Activated naive CD8-positive, alpha-beta T cell treated with anti-CD3 and anti-CD28 coated beads, Interleukin-2, amount 50 U/mL, for 24 hours (primary cell): ENCODE data around the gene ATP5IF1.

Experiments
- ATAC-seq: fragments of 150-1000 bp; cut with Tn5 transposase; one replicate; pipeline ENCODE4 v1.10.0; 2021
- DNase-seq: peaks from one replicate; pipeline ENCODE4 v3.0.0; 2021
- H3K27ac Mint-ChIP-seq: one replicate; pipeline ENCODE4 v1.8.0; 2021; ENCODE audit warnings: mild to moderate bottlenecking, mixed read lengths
- H3K27me3 Mint-ChIP-seq: one replicate; pipeline ENCODE4 v1.8.0; 2021; ENCODE audit warnings: mixed read lengths
- H3K36me3 Mint-ChIP-seq: one replicate; pipeline ENCODE4 v1.8.0; 2021; ENCODE audit warnings: low read depth, mixed read lengths
- H3K4me1 Mint-ChIP-seq: one replicate; pipeline ENCODE4 v1.8.0; 2021; ENCODE audit warnings: mixed read lengths
- H3K4me3 Mint-ChIP-seq: one replicate; pipeline ENCODE4 v1.8.0; 2021; ENCODE audit warnings: mild to moderate bottlenecking, moderate library complexity, mixed read lengths
- H3K9me3 Mint-ChIP-seq: one replicate; pipeline ENCODE4 v1.8.0; 2021; ENCODE audit warnings: mixed read lengths

The ATP5IF1 gene

GRCh38 chr1:28248273-28249012, 12.5 kb downstream of the ATP5IF1 start:
- Mint-ChIP-seq H3K4me1 (peaks cover 57% of the 10 kb centered on the region), H3K27me3 (no peaks in the 10 kb centered on the region), H3K4me3 (peak overlapping the region; percentile 97), H3K36me3 (no peaks in the 10 kb centered on the region), H3K9me3 (no peaks in the 10 kb centered on the region), H3K27ac (peak overlapping the region; percentile 94)
- peak; percentile 85 for DNase-seq
- ATAC-seq: peak; percentile 11

DNA sequence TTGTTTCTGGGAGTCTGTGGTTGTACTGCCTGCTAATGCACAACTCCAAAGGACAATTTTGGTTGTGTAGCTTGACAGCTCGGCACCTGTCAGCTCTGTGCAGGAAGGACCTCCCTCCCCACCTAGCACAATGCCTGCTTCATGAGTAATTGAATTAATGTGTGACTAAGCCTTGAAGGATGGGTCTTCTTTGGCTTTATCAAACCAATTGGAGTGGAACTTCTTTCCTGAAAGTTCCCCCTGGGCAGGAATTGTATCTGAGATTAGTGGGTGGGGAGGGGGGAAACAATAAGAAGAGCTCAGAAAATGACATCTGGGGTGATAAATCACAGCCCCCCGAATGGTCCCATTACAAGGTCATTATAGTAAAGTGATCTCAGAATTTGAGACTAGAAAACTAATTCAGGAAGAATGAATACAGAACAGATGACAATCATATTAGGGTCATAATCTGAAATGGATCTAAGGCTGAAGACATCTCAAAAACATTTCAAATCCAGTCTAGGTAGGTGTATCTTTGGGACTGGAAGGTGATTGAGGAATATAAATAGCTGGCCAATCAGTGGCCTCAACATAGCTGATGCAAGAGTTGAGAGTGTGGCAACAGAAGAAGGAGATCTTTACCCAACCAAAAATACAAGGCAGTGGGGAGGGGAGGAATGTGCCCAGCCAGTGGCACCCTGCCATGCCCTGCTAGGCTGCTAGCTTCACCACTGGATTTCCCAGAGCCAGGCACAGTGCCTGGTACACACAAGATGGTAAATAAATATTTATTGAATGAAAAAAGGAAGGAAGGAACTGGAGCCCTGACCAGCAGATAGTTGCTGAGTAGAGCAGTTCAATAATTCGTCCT, 13.3 kb downstream of the ATP5IF1 start:
- Mint-ChIP-seq H3K4me1 (peaks cover 50% of the 10 kb centered on the region), H3K27me3 (no peaks in the 10 kb centered on the region), H3K9me3 (no peaks in the 10 kb centered on the region), H3K36me3 (no peaks in the 10 kb centered on the region), H3K27ac (peak overlapping the region; percentile 94), H3K4me3 (peak overlapping the region; percentile 97)
- ATAC-seq (peak; percentile 21), DNase-seq (no peak)

GRCh38 chr1:28249866-28250295, 14.0 kb downstream of the ATP5IF1 start:
- H3K27me3 Mint-ChIP-seq: no peaks in the 10 kb centered on the region
- peaks cover 43% of the 10 kb centered on the region for H3K4me1 Mint-ChIP-seq
- no peaks in the 10 kb centered on the region for H3K36me3 Mint-ChIP-seq
- peak overlapping the region; percentile 94 for H3K27ac Mint-ChIP-seq
- no peak for DNase-seq
- no peaks in the 10 kb centered on the region for H3K9me3 Mint-ChIP-seq
- no peak overlapping the region for H3K4me3 Mint-ChIP-seq
- no peak for ATAC-seq

DNA sequence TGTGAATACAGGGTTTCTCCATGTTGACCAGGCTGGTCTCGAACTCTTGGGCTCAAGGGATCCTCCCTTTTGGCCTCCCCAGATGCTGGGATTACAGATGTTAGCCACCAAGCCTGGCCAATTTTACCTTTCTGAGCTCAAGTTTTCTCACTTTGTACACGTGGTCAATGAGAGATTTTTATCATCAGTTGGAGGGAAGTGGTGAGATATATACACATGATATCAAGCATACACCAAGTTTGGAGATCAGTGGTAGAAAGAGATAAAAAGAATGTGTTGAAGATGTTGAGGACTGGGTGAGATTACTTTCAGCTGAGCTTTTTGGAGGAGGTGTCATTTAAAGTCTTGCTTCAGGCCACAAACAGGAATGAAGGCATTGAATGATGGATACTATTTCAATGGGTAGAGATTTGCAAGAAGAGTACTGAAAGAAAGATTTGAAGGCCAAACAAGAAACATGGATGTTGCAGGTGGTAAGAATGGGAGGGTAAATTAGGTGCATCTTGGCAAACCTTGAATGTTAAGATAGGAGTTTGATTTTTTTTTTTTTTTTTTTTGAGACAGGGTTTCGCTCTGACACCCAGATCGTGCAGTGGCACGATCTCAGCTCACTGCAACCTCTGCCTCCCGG, 20.4 kb downstream of the ATP5IF1 start:
- Mint-ChIP-seq H3K9me3 (peaks cover 5% of the 10 kb centered on the region), H3K4me1 (peaks cover 38% of the 10 kb centered on the region), H3K4me3 (no peak overlapping the region), H3K27ac (peak overlapping the region; percentile 47), H3K27me3 (peaks cover 2% of the 10 kb centered on the region), H3K36me3 (peaks cover 6% of the 10 kb centered on the region)
- no peak for DNase-seq
- ATAC-seq: no peak

GRCh38 chr1:28257736-28258135, 21.8 kb downstream of the ATP5IF1 start:
- peaks cover 5% of the 10 kb centered on the region for H3K9me3 Mint-ChIP-seq
- peak overlapping the region; percentile 85 for H3K4me3 Mint-ChIP-seq
- H3K27me3 Mint-ChIP-seq: peaks cover 2% of the 10 kb centered on the region
- peak overlapping the region; percentile 89 for H3K27ac Mint-ChIP-seq
- ATAC-seq: no peak
- H3K36me3 Mint-ChIP-seq: peaks cover 7% of the 10 kb centered on the region
- no peak for DNase-seq
- peaks cover 40% of the 10 kb centered on the region for H3K4me1 Mint-ChIP-seq

DNA sequence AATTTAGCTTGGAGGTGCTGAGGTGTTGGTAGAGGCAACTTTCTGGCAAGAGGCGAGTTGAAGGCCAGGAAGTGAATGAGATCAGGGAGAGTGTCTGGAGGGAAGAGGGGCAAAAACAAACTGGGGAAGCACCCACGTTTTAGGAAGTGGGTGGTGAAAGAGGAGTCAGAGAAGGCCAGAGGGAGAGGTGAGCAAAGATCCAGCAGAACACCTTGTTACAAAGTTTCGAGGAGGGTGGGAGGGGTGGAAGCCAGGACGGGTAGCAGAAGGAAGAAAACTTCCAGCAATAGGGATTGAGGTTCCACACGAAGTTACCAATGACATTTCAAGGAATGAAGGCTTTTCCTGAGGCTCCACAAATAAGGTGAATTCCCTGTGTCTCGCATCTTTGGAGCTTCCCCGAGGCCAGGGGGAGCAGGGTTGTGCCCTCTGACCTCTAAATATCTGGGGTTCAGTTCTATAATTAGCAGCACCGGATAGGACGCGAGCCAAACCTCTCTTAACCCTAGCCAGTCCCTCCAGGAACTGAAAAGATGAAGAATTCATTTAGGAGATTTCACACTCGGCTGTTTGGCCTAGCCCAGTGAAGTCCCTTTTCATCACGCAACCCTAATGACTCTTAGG, 22.8 kb downstream of the ATP5IF1 start:
- peak overlapping the region; percentile 89 for H3K27ac Mint-ChIP-seq
- peaks cover 10% of the 10 kb centered on the region for H3K36me3 Mint-ChIP-seq
- no peak for ATAC-seq
- H3K4me3 Mint-ChIP-seq: peak overlapping the region; percentile 85
- peaks cover 2% of the 10 kb centered on the region for H3K27me3 Mint-ChIP-seq
- peaks cover 5% of the 10 kb centered on the region for H3K9me3 Mint-ChIP-seq
- no peak for DNase-seq
- peaks cover 43% of the 10 kb centered on the region for H3K4me1 Mint-ChIP-seq

- H3K27me3 Mint-ChIP-seq: peaks cover 2% of the 10 kb centered on the region
- H3K9me3 Mint-ChIP-seq: peaks cover 5% of the 10 kb centered on the region
- peaks cover 43% of the 10 kb centered on the region for H3K4me1 Mint-ChIP-seq
- H3K27ac Mint-ChIP-seq: peak within 1 kb of the TSS; percentile 89
- H3K4me3 Mint-ChIP-seq: peak within 1 kb of the TSS; percentile 85
- DNase-seq: peak; percentile 99
- ATAC-seq: peak; percentile 96
- H3K36me3 Mint-ChIP-seq: peaks cover 10% of the 10 kb centered on the region
Measured at GRCh38 chr1:28259252-28259933, 23.5 kb downstream of the ATP5IF1 start, which contains the start of gene SESN2. Gene SESN2 (plus strand): TSS chr1:28259518. CDS start chr1:28259848, 330 bp downstream.

DNA sequence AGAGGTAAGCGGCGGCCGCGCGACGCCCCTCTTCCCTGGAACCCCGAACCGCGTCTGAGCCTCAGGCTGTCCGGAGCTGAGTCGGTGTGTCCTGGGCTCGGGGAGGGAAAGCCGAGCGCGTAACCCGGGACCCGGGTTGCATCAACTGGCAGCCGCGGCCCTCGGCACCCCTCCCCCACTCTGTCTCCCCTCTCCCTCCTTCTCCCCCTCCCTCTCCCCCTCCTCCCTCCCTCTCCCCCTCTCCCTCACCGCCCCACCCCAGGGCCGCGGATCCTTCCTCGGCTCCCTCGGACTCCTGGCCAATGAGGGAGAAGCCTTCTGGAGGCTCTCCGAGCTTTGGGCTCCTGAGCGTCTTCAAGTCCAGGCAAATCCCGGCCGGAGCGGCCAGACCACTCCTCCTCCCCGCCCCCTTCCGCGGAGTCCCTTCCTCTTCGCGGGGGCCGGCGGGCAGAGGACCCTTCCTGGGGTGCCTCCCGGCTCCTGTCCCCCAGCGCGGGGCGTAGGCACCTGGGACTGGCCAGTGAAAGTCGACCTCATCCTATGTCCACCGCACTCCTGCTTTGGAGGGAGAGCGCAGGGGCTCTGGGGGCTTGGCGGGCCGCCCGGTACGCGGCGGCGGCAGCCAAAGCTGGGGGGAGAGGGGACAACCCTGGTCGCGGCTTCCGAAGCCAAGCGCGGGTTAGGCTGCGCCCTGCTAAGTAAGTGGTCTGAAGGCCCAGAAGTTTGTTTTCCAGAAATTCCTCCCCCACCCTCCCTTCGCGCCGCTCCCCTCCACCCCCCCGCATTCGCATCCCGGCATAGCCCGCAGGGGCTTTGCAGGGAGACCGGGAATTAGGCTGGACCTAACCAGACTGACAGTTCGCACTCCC, 24.2 kb downstream of the ATP5IF1 start:
- ATAC-seq (peak; percentile 1), DNase-seq (peak; percentile 45)
- peak overlapping the region; percentile 85 for H3K4me3 Mint-ChIP-seq
- H3K27me3 Mint-ChIP-seq: peaks cover 2% of the 10 kb centered on the region
- peaks cover 5% of the 10 kb centered on the region for H3K9me3 Mint-ChIP-seq
- H3K27ac Mint-ChIP-seq: peak overlapping the region; percentile 46
- peaks cover 10% of the 10 kb centered on the region for H3K36me3 Mint-ChIP-seq
- peaks cover 43% of the 10 kb centered on the region for H3K4me1 Mint-ChIP-seq

- Mint-ChIP-seq H3K27me3 (peaks cover 2% of the 10 kb centered on the region), H3K27ac (peak overlapping the region; percentile 46), H3K4me1 (peaks cover 43% of the 10 kb centered on the region), H3K9me3 (peaks cover 5% of the 10 kb centered on the region), H3K36me3 (peaks cover 10% of the 10 kb centered on the region), H3K4me3 (peak overlapping the region; percentile 85)
- ATAC-seq (no peak), DNase-seq (no peak)
Measured at GRCh38 chr1:28260803-28261174, 24.9 kb downstream of the ATP5IF1 start.

DNA sequence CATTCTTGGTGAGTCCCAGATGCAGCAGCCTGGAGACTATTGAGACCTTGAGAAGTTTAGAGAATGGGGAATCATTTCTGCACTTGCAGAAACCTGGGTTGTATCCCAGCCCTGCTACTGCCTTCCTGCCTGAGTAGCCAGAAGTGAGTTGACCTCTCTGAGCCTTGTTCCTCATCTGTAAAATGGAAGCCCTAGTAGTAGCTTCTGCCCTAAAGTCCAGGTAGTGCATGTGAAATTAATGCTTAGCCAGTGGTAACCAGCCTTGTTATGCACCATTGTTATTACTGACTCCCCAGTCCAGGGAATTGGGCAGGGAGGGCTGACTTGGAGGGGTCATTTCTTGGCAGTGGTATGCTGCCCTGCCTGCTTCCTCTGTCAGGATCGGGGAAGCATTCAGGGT, 29.0 kb downstream of the ATP5IF1 start:
- DNase-seq (no peak), ATAC-seq (no peak)
- H3K27ac Mint-ChIP-seq: no peak overlapping the region
- H3K4me1 Mint-ChIP-seq: peaks cover 13% of the 10 kb centered on the region
- no peaks in the 10 kb centered on the region for H3K9me3 Mint-ChIP-seq
- no peak overlapping the region for H3K4me3 Mint-ChIP-seq
- peaks cover 2% of the 10 kb centered on the region for H3K27me3 Mint-ChIP-seq
- H3K36me3 Mint-ChIP-seq: peaks cover 14% of the 10 kb centered on the region

DNA sequence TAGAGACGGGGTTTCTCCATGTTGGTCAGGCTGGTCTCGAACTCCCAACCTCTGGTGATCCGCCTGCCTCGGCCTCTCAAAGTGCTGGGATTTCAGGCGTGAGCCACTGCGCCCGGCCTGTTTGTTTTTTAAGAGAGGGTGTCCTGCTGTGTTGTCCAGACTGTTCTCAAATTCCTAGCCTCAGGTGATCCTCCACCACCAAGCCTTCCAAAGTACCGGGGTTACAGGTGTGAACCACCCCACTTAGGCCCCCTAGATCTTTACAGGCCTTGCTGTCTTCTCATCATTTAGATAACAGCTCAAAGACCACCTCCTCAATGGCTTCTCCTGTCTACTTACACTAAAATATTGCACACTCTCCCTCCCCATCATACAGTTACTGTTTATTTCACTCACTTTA, 29.7 kb downstream of the ATP5IF1 start:
- no peak for DNase-seq
- H3K27ac Mint-ChIP-seq: no peak overlapping the region
- H3K27me3 Mint-ChIP-seq: peaks cover 2% of the 10 kb centered on the region
- H3K36me3 Mint-ChIP-seq: peaks cover 15% of the 10 kb centered on the region
- ATAC-seq: no peak
- peaks cover 12% of the 10 kb centered on the region for H3K4me1 Mint-ChIP-seq
- no peaks in the 10 kb centered on the region for H3K9me3 Mint-ChIP-seq
- no peak overlapping the region for H3K4me3 Mint-ChIP-seq

- DNase-seq (no peak), ATAC-seq (no peak)
- Mint-ChIP-seq H3K4me3 (no peak overlapping the region), H3K27me3 (no peaks in the 10 kb centered on the region), H3K36me3 (peaks cover 11% of the 10 kb centered on the region), H3K9me3 (no peaks in the 10 kb centered on the region), H3K27ac (no peak overlapping the region), H3K4me1 (peaks cover 3% of the 10 kb centered on the region)
Measured at GRCh38 chr1:28266920-28267322, 31.0 kb downstream of the ATP5IF1 start.

DNA sequence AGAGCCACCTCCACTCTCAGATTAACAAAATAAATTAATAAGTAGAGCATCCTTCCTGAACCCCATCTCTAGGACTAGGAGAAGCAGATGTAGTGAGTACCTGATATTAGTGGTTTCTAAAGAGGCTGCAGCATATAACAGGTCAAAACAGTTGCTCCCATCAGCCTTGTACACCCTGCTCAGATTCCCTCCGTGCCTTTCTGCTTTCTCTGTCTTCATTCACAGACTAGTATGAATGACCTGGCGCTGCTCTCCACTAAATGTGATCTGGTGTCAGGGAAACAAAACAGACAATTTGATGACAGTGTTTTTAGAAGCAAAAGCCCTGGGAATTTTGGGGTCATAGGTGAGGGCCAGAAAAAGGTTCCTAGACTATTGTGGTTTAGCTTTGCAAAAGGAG, 31.7 kb downstream of the ATP5IF1 start:
- DNase-seq: no peak
- H3K4me3 Mint-ChIP-seq: no peak overlapping the region
- H3K27ac Mint-ChIP-seq: no peak overlapping the region
- no peak for ATAC-seq
- no peaks in the 10 kb centered on the region for H3K9me3 Mint-ChIP-seq
- peaks cover 3% of the 10 kb centered on the region for H3K4me1 Mint-ChIP-seq
- peaks cover 12% of the 10 kb centered on the region for H3K36me3 Mint-ChIP-seq
- no peaks in the 10 kb centered on the region for H3K27me3 Mint-ChIP-seq
